GM23248 (cell line): Measurements from ENCODE around the gene APH1B. TPM values are rescaled to one million over a fixed set of nuclear protein-coding genes. Genes with fewer than 3 reads are reported as not detected.

Source experiments
- DNase-seq: peaks from one replicate; pipeline ENCODE4 v3.0.0-alpha.2; 2015
- H2AFZ ChIP-seq: fragments of 200-600 bp; sonication (generic); 2 replicates; pipeline ENCODE4 v1.6.1; 2016; ENCODE audit warnings: antibody characterized with exemption
- H3F3A ChIP-seq: fragments of 200-600 bp; sonication (generic); 2 replicates; pipeline ENCODE4 v1.6.1; 2016; ENCODE audit warnings: mild to moderate bottlenecking, antibody characterized with exemption, mixed run types; ENCODE audit not compliant: insufficient read depth
- H3K27ac ChIP-seq: fragments of 200-600 bp; sonication (generic); 2 replicates; pipeline ENCODE4 v1.5.1; 2016; ENCODE audit warnings: mild to moderate bottlenecking
- H3K27me3 ChIP-seq: fragments of 200-600 bp; sonication (generic); replicated peaks from 2 replicates; pipeline ENCODE4 v1.6.1; 2016; ENCODE audit warnings: mild to moderate bottlenecking; ENCODE audit not compliant: insufficient read depth
- H3K36me3 ChIP-seq: fragments of 200-600 bp; sonication (generic); 2 replicates; pipeline ENCODE4 v1.6.1; 2016; ENCODE audit warnings: low read depth, mild to moderate bottlenecking
- H3K4me1 ChIP-seq: fragments of 200-600 bp; sonication (generic); 2 replicates; pipeline ENCODE4 v1.6.1; 2016; ENCODE audit warnings: mild to moderate bottlenecking; ENCODE audit not compliant: insufficient read depth
- H3K4me2 ChIP-seq: fragments of 200-600 bp; sonication (generic); one replicate; pipeline ENCODE4 v1.6.1; 2016; ENCODE audit warnings: mild to moderate bottlenecking; ENCODE audit not compliant: unreplicated experiment
- H3K4me3 ChIP-seq: fragments of 200-600 bp; sonication (generic); 2 replicates; pipeline ENCODE4 v1.5.1; 2016; ENCODE audit warnings: mild to moderate bottlenecking
- H3K79me2 ChIP-seq: fragments of 200-600 bp; sonication (generic); 2 replicates; pipeline ENCODE4 v1.6.1; 2016; ENCODE audit warnings: mild to moderate bottlenecking; ENCODE audit not compliant: insufficient read depth
- H3K9ac ChIP-seq: fragments of 200-600 bp; sonication (generic); 2 replicates; pipeline ENCODE4 v1.6.1; 2016; ENCODE audit warnings: mild to moderate bottlenecking
- H3K9me2 ChIP-seq: fragments of 200-600 bp; sonication (generic); 2 replicates; pipeline ENCODE4 v1.6.1; 2016; ENCODE audit warnings: mixed run types, mild to moderate bottlenecking, moderate library complexity; ENCODE audit not compliant: insufficient read depth
- H3K9me3 ChIP-seq: fragments of 200-600 bp; sonication (generic); one replicate; pipeline ENCODE4 v1.6.1; 2017; ENCODE audit warnings: low read depth
- H4K20me1 ChIP-seq: fragments of 200-600 bp; sonication (generic); 2 replicates; pipeline ENCODE4 v1.6.0; 2016; ENCODE audit not compliant: insufficient read depth
- EZH2 ChIP-seq: fragments of 200-600 bp; sonication (generic); IDR thresholded peaks from 2 replicates; pipeline ENCODE4 v1.6.1; 2018; ENCODE audit warnings: antibody characterized with exemption, mild to moderate bottlenecking; ENCODE audit not compliant: insufficient read depth, poor library complexity, severe bottlenecking
- EZH2phosphoT487 ChIP-seq: fragments of 200-600 bp; sonication (generic); IDR thresholded peaks from 2 replicates; pipeline ENCODE4 v1.6.1; 2018; ENCODE audit warnings: antibody characterized with exemption, moderate library complexity, mild to moderate bottlenecking, low read depth; ENCODE audit not compliant: insufficient read depth
- WGBS, 2 experiments: methylation state at CpG; one replicate each; pipeline ENCODE4 v1.1.6; 2015 to 2017; ENCODE audit warnings: low lambda C conversion rate in 2 of 2, low coverage in 1 of 2; ENCODE audit errors: missing lambda C conversion rate in 2 of 2; 5-methylcytosine and 5-hydroxymethylcytosine counted together
- in situ Hi-C: fragments of 300-500 bp; cut with MboI; formaldehyde crosslinking; loops from 2 replicates; pipeline ENCODE4 v1.15.0; 2020
- polyA plus RNA-seq: library from polyadenylated mRNA; unstranded; fragments of >200 nt; fragmentation: Nextera tagmentation; extraction: Ambion mirVana; gene quantifications from 2 replicates; pipeline ENCODE4 v1.2.1, GENCODE V29; 2016
- total RNA-seq: library from RNA; depleted of rRNA; stranded (reverse); fragments of >200 nt; shearing (Covaris generic); gene quantifications from 2 replicates; pipeline ENCODE4 v1.2.3, GENCODE V29; 2014

Gene APH1B
- total and polyA plus RNA-seq, 2 experiments from 2014 or later = 15.8 to 40.5 TPM

DNA sequence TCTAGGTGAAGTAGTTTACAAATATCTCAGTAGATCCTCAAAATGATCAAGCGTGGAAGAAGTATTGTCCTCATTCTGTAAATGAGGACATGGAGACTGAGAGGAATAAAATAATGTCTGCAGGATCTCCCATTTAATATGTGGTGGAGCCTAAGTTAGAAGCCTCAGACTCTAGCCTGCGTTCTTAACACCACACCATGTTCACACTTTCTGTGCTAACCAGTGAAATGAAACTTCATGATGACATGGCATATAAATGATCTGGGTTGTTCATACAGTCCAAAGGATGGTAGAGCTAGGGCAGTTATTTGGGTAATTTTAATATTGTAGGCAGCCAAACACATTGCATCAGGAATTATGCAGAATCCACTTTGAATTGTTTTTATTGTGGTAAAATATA is 25.1 kb upstream of the APH1B start:
- no peaks in the 10 kb centered on the region for H4K20me1 ChIP-seq
- peak overlapping the region; percentile 87 for H3K27ac ChIP-seq
- H3K4me2 ChIP-seq = no peak overlapping the region
- H3K4me1 ChIP-seq = peaks cover 61% of the 10 kb centered on the region
- H3K4me3 ChIP-seq = no peak overlapping the region
- TF ChIP-seq EZH2phosphoT487 = no peak
- no peak for TF ChIP-seq EZH2
- peaks cover 14% of the 10 kb centered on the region; the same call in 1 of the 2 replicates for H3K79me2 ChIP-seq
- WGBS, 2 experiments = 99 to 100% methylated on average over 2 of the region's 2 CpGs
- H3F3A ChIP-seq = peaks cover 60% of the 10 kb centered on the region
- H2AFZ ChIP-seq = no peak overlapping the region
- H3K9me3 ChIP-seq = no peaks in the 10 kb centered on the region
- in situ Hi-C loops = no loop called here
- DNase-seq = no peak
- no peak overlapping the region for H3K9ac ChIP-seq
- no peaks in the 10 kb centered on the region for H3K9me2 ChIP-seq
- 0 out of 2 replicates have a peak, but pooled peaks cover 5% of the 10 kb centered on the region for H3K36me3 ChIP-seq
- H3K27me3 ChIP-seq = no peaks in the 10 kb centered on the region

DNA sequence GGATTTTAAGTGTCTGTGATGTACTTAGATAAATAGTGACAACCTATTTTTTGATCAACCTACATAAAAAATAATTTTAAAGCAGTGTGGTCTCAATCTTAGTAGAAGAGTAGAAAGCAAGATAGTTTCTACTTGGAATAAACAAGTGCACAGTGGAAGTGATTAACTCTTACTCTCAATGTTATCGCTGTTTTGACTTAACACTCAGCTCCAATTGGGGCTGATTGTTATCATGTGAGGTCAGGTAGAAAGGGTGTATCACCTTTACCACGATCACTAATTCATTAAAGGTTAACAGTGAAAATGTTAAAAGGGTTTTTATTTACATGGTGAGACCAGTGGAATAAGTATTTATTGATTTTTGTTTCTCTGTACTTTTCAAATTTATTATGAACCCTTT is 22.4 kb upstream of the APH1B start:
- Histone ChIP-seq H3K9ac (no peak overlapping the region), H3K9me2 (no peaks in the 10 kb centered on the region), H3F3A (peaks cover 41% of the 10 kb centered on the region), H3K27ac (no peak overlapping the region), H3K4me3 (no peak overlapping the region), H3K4me2 (no peak overlapping the region), H2AFZ (no peak overlapping the region), H3K27me3 (no peaks in the 10 kb centered on the region), H4K20me1 (no peaks in the 10 kb centered on the region), H3K36me3 (peaks cover 18% of the 10 kb centered on the region), H3K9me3 (no peaks in the 10 kb centered on the region), H3K4me1 (peaks cover 39% of the 10 kb centered on the region), H3K79me2 (peaks cover 14% of the 10 kb centered on the region; the same call in 1 of the 2 replicates)
- DNase-seq = no peak
- in situ Hi-C loops = no loop called here
- TF ChIP-seq EZH2 (no peak), EZH2phosphoT487 (no peak)
- WGBS, 2 experiments = 91 to 98% methylated on average over 2 of the region's 2 CpGs

DNA sequence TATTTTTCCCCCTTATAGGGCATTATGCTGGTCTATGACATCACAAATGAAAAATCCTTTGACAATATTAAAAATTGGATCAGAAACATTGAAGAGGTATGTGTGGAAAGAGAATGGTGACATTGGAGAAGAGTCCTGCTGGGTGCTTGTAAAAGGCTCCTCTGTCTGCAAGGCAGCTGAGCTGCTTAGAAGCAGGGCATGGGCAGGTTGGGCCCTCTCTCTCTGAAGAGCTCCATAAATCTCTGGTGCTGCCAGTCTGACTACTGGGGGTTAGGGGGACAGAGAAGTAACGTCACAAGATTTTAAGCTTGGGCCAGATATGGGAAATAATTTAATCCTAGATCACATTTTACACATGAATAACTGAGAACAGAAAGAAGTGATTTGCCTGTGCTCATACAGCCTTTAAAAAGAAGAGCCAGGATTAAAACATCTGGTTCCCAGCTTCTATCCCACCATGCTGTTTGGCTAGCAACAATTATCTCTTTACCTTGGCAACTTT is 21.9 kb upstream of the APH1B start:
- TF ChIP-seq EZH2phosphoT487 (no peak), EZH2 (no peak)
- Histone ChIP-seq H3K9me2 (no peaks in the 10 kb centered on the region), H3K4me2 (no peak overlapping the region), H3K36me3 (peaks cover 24% of the 10 kb centered on the region), H3K9me3 (no peaks in the 10 kb centered on the region), H3F3A (peaks cover 40% of the 10 kb centered on the region), H3K27me3 (no peaks in the 10 kb centered on the region), H3K79me2 (peaks cover 14% of the 10 kb centered on the region; the same call in 1 of the 2 replicates), H3K4me3 (no peak overlapping the region), H4K20me1 (no peaks in the 10 kb centered on the region), H3K9ac (no peak overlapping the region), H3K4me1 (peaks cover 39% of the 10 kb centered on the region), H2AFZ (no peak overlapping the region), H3K27ac (no peak overlapping the region)
- in situ Hi-C loops = no loop called here
- no peak for DNase-seq
- WGBS, 2 experiments = 47 to 68% methylated on average over 1 of the region's 1 CpG

DNA sequence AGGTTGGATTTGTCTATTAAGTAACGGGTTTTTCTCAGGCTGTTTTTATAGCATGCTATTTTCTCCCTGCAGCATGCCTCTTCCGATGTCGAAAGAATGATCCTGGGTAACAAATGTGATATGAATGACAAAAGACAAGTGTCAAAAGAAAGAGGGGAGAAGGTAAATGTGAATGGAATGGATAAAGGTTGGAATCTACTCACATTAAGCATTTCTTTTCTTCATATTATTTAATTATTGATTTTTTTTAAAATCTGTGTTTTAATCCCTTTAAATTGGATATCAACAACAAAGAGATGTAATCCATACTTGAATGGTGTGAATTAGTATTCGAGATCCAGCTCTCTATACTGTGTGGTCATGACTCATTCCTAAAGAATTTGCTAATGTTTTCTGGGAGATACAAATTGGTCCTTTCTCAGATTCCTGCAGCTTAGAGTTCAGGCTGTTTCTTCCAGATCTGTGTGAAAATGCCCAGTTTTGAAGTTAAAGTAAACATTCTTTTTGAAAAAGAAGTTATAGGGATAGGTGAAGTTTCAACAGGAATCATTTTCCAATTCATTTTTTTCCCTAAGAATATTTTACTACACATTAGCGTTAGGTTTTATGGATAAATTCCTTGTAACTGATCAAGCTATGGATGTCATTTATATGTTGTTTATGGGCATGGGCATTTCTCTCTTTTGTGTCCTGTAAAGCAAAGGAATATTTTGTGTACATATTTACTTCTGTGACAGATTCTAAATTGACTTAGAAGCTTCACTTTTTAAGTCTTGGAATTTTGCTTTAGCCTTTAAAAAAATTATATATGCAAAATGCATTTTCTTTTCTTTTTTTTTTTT is 20.8 kb upstream of the APH1B start:
- TF ChIP-seq EZH2 (no peak), EZH2phosphoT487 (no peak)
- no peaks in the 10 kb centered on the region for H3K9me2 ChIP-seq
- peak overlapping the region; percentile 37 for H3K27ac ChIP-seq
- H3K27me3 ChIP-seq = no peaks in the 10 kb centered on the region
- 7 to 9% methylated on average over 5 of the region's 5 CpGs for WGBS, 2 experiments
- H3K79me2 ChIP-seq = peaks cover 14% of the 10 kb centered on the region; the same call in 1 of the 2 replicates
- no peak overlapping the region for H3K4me3 ChIP-seq
- H2AFZ ChIP-seq = no peak overlapping the region
- DNase-seq = peak; percentile 81
- in situ Hi-C loops = no loop called here
- peak overlapping the region; percentile 41 for H3K4me2 ChIP-seq
- H3K36me3 ChIP-seq = peaks cover 33% of the 10 kb centered on the region
- no peaks in the 10 kb centered on the region for H3K9me3 ChIP-seq
- H3F3A ChIP-seq = peaks cover 29% of the 10 kb centered on the region
- no peaks in the 10 kb centered on the region for H4K20me1 ChIP-seq
- H3K9ac ChIP-seq = peak overlapping the region; percentile 6; the same call in 1 of the 2 replicates
- H3K4me1 ChIP-seq = peaks cover 28% of the 10 kb centered on the region
